Measurements from ENCODE around the gene RERE.

RERE gene

DNA sequence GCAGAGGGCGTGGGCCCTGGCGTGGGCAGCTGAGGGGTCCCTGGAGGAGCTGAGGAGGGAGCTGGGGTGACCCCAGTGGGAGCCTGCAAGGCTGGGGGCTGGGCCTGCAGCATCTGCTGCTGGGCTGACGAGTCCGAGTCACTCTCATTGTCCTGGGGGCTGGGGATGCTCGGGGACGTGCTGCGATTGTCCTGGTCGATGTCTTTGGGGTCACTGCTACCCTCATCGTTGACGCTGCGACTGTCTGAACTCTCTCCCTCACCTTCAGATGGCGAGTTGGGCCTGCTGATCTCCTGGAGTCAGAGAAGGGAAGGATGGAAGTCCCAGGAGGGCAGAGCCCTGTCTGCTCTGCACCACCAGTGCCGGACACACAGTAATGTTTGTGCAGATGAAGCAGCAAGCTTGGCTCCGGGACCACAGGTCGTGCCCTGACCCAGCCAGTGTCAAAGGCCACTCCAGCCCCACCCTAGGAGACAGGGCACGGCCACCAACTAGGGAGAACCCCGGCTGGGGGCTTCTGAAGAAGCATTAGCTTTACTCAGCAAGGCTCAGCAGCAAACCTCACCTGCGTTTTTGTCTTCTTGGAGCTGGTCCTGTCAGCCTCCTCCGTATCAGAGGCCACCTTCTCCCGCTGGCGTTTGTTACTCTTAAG lies 456.1 kb downstream of the RERE start:
- H3K4me1 ChIP-seq, result no peaks in the 10 kb centered on the region; the same call in 1 of the 2 replicates
- H3K36me3 ChIP-seq, result peaks cover 17% of the 10 kb centered on the region
- H3K4me3 ChIP-seq (ENCODE audit: low read depth, low read length), result no peak overlapping the region
- TF ChIP-seq, protein P1, sequence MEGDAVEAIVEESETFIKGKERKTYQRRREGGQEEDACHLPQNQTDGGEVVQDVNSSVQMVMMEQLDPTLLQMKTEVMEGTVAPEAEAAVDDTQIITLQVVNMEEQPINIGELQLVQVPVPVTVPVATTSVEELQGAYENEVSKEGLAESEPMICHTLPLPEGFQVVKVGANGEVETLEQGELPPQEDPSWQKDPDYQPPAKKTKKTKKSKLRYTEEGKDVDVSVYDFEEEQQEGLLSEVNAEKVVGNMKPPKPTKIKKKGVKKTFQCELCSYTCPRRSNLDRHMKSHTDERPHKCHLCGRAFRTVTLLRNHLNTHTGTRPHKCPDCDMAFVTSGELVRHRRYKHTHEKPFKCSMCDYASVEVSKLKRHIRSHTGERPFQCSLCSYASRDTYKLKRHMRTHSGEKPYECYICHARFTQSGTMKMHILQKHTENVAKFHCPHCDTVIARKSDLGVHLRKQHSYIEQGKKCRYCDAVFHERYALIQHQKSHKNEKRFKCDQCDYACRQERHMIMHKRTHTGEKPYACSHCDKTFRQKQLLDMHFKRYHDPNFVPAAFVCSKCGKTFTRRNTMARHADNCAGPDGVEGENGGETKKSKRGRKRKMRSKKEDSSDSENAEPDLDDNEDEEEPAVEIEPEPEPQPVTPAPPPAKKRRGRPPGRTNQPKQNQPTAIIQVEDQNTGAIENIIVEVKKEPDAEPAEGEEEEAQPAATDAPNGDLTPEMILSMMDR (IDR thresholded peaks at IDR 0.05; ENCODE audit: low read depth, low read length), result no peak
- no peak for DNase-seq
- H3K27me3 ChIP-seq, result no peaks in the 10 kb centered on the region
- H3K9me3 ChIP-seq, result no peaks in the 10 kb centered on the region

DNA sequence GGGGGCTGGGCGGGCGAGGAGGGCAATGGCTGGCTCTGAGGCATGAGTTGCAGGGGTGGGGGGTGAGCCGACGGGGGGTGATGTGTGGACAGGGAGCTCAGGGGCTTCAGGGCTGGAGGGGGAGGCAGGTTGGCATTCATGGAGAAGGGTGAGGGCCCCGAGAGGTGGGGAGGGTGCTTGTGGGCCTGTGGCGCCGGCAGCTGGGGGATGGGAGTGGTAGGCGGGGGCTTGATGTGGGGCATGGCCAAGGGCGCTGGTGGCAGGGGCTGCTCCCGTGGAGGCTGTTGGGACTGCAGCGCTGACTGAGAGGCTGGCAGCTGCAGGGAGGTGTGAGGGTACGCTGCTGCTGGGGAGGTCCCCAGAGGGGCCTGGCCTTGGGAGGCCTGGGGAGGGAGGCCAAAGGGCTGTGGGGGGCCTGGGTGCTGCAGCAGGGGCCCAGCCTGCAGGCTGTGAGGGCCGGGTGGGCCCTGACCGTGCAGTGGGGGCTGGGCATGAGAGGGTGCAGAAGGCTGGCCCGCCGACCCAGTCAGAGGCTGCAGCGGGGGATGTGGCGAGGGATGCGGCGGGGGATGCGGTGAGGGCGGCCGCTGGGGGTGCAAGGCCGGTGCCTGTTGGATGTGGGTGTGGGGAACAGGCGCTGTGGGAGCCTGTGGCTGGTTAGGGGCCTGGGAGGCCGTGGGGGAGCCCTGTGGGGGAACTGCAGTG lies 456.8 kb downstream of the RERE start:
- Histone ChIP-seq H3K36me3 (peaks cover 17% of the 10 kb centered on the region), H3K4me3 (ENCODE audit: low read depth, low read length) (no peak overlapping the region), H3K4me1 (no peaks in the 10 kb centered on the region; the same call in 1 of the 2 replicates)

DNA sequence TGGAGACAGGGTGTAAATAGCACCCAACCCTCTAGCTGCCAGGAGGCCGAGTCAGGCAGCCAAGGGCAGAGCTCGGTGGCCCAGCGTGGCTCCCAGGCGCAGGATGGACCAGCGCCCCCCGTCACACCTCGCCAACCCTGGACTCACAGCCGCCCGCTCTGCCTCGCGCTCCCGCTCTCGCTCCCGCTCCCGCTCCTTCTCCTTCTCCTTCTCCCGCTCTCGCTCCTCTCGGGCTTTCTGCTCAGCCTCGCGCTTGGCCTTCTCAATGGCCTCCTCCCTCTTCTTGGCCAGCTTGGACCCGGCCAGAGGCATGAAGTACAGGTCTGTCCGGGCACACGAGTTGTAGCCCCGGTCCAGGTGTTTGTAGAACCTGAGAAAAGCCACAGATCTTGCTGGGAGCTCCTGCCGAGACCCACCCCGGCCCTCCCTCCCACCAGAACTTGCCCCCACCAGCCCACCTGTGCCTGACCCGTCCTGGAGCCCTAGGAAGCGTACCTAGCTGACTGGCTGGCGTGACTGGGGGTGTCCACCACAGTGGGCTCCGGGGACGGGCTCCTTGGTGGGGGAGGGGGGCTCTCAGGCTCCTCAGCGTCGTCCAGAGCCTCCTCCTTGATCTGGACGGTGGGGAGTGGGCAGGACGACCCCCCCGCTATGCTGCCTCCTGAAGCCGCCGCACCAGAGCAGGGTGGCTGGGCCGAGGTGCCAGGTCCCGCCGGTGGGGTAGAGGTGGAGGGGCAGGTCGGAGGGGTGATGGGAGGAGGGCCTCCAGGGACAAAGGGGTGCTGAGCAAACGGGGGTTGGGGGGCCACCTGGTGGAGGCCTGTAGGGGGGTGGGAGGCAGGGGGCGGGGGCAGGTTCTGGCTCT lies 457.6 kb downstream of the RERE start:
- no peaks in the 10 kb centered on the region for H3K9me3 ChIP-seq
- H3K36me3 ChIP-seq, result peaks cover 20% of the 10 kb centered on the region
- no peak overlapping the region for H3K4me3 ChIP-seq (ENCODE audit: low read depth, low read length)
- H3K27me3 ChIP-seq, result no peaks in the 10 kb centered on the region
- TF ChIP-seq, protein P1 (IDR thresholded peaks at IDR 0.05; ENCODE audit: low read depth, low read length), result no peak
- DNase-seq, result no peak
- H3K4me1 ChIP-seq, result no peaks in the 10 kb centered on the region; the same call in 1 of the 2 replicates

More for the DNA sequence above, 456.8 kb downstream of the RERE start:
- TF ChIP-seq, protein P1 (IDR thresholded peaks at IDR 0.05; ENCODE audit: low read depth, low read length), result no peak
- Histone ChIP-seq H3K27me3 (no peaks in the 10 kb centered on the region), H3K9me3 (no peaks in the 10 kb centered on the region)
- no peak for DNase-seq

DNA sequence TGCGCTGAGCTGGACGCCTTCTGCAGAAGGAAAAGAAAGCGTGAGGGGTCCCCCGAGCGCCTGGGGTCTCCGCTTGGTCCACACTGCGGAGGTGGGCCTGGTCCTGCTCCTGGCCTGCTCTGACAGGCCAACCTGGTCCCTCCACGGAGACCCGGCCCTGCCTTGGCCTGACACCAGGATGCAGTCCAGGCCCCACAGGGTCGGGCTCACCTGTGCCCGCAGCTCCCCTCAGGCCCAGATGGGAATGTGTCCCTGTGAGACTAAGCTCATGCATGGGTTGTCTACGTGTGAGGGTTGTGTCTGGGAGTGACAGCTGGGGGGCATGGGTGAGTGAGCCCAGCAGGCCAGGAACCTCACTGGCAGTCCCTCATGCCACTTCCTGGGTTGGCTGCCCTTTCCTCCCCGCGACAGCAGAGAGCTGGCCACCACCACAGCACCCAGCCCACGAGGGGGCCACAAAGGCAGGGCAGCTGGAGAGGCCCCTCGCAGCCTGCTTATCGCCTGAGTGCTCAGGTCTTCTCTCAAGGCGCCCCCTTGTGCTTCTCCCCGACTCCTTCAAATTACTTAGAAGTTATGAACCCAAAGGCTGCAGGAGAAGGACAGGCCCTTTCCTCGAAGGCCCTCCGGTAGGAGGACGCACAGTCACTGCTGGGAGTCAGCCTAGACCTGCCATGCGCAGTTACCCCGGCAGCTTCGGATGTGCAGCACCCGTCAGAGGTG lies 458.4 kb downstream of the RERE start:
- TF ChIP-seq, protein P1 (IDR thresholded peaks at IDR 0.05; ENCODE audit: low read depth, low read length), result no peak
- Histone ChIP-seq H3K9me3 (no peaks in the 10 kb centered on the region), H3K36me3 (peaks cover 20% of the 10 kb centered on the region), H3K27me3 (no peaks in the 10 kb centered on the region), H3K4me1 (no peaks in the 10 kb centered on the region; the same call in 1 of the 2 replicates), H3K4me3 (ENCODE audit: low read depth, low read length) (no peak overlapping the region)
- DNase-seq, result no peak

DNA sequence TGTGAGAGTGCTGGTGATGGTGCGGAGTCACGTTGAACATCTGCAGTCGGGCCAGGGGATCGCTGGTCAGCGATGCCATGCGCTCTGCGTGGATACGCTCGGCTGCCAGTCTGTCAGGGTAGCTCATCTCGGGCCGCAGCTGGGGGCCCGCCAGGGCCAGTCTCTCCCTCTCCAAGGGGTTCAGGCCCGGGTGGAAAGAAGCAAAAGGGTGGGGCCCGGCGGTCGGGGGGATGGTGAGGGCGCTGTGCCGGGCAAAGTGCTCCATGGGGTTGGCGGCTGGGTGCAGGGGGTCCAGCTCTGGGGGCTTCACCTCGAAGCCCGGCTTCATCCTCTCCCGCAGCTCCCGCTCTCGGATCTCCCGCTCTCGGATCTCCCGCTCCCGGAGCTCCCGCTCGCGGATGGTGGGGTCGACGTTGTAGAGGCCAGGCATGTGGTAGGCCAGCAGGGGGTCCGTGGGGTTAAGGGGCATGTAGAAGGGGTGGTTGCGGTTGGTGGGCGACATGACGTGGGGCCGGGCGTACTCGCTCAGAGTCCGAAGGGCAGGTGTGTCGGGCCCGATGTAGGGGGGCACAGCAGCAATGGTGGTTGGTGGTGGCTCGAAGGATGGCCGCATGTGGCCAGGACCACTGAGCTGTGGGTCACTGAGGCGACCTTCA lies 459.1 kb downstream of the RERE start:
- TF ChIP-seq, protein P1 (IDR thresholded peaks at IDR 0.05; ENCODE audit: low read depth, low read length), result no peak
- no peak for DNase-seq
- no peaks in the 10 kb centered on the region for H3K9me3 ChIP-seq
- no peak overlapping the region for H3K4me3 ChIP-seq (ENCODE audit: low read depth, low read length)
- peaks cover 20% of the 10 kb centered on the region for H3K36me3 ChIP-seq
- H3K4me1 ChIP-seq, result no peaks in the 10 kb centered on the region; the same call in 1 of the 2 replicates
- no peaks in the 10 kb centered on the region for H3K27me3 ChIP-seq
